Measurements from ENCODE around the gene PINLYP.
"Not testable (repeated sequence)": the region's sequence is repeated elsewhere in the genome, so short reads cannot be mapped to it uniquely, and the experiment has no call there.

PINLYP gene

DNA sequence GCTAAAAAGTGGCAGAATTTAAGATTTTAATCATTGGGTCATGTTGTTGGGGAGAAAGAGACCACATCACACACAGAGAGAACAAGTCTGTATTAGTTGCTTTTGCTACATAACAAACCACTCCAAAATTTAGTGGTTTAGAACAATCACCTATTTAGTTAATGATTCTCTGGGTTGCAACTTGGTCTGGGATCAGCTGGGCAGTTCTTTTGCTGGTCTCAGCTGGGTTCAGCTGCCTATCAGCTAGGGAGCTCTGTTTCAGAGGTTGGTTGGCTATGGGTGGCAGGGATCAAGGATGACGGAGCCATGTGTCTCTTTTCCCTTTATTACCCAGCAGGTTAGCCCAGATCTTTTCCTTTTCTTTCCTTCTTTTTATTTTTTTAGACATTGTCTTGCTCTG, 8.9 kb downstream of the PINLYP start:
- DNase-seq: no peak

DNA sequence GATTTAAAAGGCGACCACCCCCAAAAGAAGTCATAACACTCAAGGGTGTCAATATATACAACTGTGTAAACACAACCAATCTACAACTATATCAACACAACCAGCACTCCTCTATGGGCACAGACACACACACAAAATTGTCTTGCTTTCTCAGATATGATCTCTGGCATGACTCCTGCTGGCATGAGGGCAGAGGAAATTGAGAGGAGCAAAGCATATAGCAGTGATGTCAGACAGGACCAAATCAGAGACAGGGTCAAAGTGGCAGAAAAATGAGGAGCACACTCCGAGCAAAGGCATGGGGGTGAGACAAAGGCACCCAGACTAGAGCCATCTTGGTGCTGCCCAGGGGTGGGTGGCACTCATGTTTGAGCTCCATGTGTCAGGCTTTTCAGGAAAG, 10.7 kb downstream of the PINLYP start:
- no peak for DNase-seq

DNA sequence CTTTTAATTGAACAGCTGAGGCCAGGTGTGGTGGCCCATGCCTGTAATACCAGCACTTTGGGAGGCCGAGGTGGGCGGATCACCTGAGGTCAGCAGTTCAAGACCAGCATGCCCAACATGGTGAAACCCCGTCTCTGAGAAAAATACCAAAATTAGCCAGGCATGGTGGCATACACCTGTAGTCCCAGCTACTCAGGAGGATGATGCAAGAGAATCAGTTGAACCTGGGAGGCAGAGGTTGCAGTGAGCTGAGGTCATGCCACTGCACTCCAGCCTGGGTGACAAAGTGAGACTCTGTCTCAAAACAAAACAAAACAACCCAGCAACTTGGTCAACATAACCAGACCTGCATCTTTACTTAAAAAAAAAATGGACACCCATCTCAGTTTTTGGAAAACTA, 11.4 kb downstream of the PINLYP start:
- DNase-seq: not testable (repeated sequence)

DNA sequence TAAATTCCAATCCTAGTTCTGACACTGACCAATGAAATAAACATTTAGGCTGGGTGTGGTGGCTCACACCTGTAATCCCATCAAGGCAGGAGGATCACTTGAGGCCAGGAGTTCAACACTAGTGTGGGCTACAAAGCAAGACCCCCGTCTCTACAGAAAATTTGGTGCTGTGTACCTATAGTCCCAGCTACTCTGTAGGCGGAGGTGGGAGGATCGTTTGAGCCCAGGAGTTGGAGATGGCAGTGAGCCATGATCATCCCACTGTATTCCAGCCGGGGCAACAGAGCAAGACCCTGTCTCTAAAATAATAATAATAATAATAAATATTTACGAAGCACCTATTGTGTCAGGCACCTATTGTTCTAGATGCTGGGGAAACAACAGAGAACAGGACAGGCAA, 13.7 kb downstream of the PINLYP start:
- DNase-seq: no peak

DNA sequence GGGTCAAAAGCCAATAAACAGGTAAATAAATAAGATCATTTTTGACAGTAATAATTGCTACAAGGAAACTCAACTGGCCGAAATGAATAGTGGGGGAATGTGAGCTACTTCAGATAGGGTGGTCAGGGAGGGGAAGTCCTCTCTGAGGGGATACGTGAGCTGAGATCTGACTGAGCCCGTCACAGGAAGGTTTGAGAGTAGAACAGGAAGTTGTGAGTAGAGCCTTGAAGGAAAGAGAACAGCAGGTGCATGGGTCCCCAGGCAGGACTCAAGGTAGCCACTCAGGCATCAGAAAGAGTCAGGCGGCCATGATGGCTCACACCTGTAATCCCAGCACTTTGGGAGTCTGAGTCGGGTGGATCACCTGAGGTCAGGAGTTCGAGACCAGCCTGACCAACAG, 14.1 kb downstream of the PINLYP start:
- DNase-seq: peak in 1 of 2 donors; percentile 28

DNA sequence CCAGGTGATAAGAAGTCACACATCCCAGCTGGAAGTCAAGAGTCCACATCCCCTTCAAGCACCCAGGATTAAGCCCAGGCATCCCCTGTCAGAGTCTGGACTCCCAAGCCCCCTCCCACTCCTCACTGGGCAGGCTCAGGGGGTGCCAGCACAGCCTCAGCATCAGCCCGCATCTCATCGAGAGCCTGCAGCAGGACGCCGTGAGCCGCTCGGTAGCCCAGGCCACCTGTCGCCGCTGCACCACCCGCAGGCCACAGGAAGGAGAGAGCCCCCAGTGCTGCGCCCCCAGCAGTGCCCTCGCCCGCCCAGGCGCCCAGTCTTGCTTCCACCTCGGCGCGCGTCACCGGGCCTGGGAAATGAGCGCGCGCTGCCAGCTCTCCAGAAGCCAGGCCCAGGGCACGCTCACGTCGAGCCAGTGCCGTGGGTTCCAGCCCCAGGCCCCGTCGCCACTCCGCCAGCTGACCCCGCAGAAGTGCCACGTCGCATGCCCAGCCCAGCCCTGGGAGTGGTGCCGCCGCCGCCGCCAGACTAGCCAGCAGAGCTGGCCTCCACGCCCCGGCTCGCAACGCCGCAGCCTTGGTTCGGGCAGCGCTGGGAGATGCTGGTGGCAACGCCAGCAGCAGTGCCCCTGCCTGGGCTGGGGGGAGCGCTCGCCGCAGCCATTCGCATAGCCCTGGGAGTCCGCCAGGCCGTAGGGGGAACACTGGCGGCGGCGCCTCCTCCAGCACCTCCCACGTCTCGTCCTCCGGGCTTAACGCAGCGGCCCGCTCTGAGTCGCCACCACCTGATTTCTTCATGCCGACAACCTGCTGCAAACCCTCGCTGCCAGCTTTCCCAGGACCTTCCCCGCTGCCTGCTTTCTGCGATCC, 16.5 kb downstream of the PINLYP start:
- no peak for DNase-seq

DNA sequence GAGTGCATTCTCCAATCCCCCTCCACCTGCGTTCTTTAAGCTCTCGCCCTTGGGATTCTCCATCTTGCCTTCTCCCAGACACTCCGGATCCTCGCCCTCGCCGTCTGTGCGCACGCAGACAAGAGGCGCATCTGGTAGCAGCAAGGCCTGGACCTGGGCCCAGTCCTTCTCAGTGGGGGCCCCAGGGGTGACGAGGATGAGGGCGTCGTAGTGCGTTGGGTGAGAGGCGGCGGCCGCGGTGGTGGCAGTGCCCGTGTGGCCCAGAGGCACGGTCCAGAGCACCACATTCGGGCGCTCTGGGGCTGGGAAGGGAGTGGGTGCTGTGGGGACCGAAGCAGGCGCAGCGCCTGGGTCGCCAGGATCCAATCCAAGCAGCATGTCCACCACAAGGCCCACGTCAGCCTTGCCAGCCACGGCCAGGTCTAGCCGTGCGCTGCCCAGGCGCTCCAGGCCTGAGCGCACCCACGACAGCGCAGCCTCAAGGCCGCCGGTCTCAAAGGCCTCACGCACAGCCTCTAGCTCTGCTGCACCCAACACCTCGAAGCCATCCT, 17.3 kb downstream of the PINLYP start:
- DNase-seq: no peak

DNA sequence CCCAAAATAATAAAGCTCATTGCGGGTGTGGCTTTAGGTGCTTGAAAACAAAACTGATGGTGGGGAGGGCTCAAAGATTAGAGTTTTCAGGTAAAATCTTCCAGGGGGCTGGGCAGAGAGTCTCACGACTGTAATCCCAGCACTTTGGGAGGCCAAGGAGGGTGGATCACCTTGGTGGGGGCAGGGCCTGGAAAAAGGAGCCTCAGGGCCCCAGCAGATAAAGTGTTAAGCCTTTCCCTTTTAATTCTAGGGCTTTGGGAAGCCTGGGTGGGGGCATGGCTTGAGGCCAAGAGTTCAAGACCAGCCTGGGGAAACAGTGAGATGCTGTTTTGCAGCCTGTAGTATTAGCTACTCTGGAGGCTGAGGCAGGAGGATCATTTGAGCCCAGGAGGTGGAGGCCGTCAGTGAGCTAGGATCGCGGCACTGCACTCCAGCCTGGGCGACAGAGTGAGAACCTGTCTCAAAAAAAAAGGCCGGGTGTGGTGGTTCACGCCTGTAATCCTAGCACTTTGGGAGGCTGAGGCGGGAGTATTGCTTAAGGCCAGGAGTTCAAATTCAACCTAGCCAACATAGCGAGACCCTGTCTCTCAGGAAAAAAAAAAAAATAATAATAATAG, 18.6 kb downstream of the PINLYP start:
- DNase-seq: no peak

DNA sequence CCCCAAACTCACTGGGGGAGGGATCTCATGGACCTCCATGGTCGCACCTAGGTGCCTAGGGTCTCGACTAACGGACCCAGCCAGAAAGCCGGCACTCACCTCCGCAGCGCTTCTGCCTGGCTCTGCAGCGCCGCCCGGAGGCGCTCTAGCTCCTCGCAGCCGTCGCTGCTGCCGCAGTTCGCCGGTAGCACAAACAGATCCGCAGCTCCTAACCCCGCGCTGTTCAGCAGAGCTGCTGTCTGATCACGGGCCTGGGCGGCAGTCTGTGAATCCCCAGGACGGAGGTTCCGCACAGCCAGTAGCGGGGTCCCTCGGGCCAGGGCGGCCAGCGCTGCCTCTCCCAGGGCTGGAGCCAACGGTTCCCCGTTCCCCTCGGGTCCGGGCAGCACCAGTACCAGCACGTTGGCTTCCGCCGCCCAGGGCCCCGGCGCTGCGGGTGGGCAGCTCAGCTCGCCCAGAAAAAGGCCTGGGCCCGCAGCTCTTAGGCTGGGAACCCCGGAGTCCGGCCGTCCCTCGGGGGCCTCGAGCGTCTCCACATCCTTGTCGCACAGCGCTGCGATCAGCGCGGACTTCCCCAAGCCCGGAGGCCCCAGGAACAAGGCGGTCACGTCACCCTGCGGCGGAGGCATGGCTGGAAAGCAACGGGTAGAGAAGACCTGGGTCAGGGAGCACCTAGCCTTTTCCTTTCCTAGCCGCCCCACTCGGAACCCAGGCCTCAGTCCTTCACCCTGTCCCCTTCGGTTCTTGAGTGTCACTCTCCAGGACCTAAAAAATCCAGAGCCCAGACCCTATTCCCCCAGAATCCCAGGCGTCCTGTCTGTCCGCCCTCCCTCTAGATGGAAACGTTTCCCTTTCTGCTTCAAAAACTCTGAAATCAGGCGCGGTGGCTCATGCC, 19.4 kb downstream of the PINLYP start:
- peak; percentile 81 for DNase-seq

DNA sequence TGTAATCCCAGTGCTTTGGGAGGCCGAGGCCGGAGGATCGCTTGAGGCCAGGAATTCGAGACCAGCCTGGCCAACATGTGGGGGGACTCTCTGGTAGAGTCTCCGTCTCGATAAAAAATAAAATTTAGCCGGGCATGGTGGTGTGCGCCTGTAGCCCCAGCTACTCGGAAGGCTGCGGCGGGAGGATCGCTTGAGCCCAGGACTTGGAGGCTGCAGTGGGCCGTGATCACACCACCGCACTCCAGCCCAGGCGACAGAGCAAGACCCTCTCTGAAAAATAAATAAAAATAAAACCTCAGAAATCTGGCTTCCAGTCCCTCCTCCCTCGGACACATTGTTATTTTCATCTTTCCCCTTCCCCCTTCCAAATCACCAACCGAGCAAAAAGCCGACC, 20.0 kb downstream of the PINLYP start:
- no peak for DNase-seq

DNA sequence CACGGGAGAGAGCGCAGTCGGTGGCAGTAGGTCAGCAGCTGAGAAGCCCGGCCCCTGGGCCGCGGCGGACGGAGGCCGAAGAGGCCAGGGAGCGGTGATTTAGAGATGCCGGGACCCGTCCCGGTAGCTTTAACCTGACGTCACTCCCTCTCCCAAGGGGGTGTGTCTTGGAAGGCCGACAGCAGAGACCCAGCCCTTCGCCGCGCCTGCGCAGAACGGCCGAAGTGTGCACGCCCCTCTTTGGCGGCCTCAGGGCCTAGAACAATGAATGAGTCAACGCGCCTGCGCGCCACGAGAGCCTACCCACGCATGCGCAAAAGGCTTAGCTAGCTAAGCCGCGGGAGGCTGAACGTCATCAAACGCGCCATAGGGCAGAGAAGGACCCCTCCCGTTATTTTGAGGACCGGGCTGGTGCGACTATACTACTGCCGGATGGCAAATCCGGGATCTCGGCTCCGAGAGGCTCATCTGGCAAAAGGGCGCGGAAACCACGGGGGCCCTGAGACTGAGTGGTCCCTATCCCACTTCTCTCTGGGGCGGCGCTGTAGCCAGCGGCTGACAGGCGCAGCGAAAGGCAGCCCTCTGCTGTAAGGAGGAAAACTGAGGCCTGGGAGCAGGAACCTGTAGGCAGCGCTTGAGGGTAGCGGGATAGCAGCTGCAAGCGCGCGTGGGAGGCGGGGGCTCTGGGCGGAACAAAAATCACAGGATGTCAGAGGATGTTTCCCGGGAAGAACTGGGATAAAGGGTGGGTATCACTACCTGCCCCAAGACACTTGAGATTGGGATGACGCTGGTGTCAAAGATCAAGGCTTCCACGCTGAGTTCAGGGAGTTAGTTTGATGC, 20.6 kb downstream of the PINLYP start, which contains the start of the genes IRGQ and ZNF576:
IRGQ (minus strand) TSS at position 136 of the 843 bp plus-strand sequence. CDS start 796 bp downstream, outside the sequence.
ZNF576 (plus strand) TSS at position 597 of the 843 bp plus-strand sequence. CDS start 514 bp downstream, outside the sequence.
- peak; percentile 100 for DNase-seq

DNA sequence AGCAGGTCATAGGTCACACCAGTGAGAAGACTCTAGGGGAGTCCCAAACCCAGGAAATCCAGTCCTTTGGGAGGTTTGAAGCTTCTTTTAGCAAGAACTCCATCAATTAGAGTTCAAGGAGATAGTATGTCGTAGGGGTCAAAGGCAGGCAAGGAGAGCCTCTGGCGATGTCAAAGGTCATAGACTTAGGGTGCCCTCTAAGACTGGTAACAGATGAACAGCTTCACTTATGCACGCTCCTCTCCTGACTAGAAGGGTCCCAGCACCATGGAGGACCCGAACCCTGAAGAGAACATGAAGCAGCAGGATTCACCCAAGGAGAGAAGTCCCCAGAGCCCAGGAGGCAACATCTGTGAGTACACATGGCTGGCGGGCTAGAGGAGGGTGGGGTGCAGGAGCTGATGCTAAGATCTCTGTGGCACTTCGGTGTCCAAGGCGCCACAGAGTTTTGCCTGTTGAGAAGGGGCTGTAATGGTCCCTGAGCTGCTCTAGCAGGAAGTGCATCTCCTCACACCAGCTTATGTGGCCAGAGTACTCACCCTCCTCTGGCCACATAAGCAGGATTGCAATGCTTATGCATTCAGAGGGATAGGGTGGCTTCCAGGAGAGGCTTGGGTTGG, 21.4 kb downstream of the PINLYP start:
- DNase-seq: no peak

DNA sequence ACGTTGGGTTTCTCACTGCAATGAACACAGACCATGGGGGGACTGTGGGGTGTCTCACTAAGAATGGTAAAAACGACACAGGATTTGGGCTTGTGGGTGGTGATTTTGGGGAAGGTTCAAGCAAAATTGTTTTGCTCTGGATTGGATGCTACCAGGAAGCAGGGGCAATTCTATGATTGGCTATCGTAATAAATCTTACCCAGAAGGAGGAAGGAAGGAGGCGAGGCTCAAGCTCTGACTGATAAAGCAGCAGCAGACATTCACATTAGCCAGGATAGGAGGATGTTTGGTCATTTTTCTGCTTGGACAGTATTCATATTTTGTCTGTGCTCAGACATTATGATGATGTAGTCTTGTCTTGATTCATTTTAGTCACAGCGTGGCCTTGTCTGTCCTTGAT, 22.3 kb downstream of the PINLYP start:
- DNase-seq: no peak

DNA sequence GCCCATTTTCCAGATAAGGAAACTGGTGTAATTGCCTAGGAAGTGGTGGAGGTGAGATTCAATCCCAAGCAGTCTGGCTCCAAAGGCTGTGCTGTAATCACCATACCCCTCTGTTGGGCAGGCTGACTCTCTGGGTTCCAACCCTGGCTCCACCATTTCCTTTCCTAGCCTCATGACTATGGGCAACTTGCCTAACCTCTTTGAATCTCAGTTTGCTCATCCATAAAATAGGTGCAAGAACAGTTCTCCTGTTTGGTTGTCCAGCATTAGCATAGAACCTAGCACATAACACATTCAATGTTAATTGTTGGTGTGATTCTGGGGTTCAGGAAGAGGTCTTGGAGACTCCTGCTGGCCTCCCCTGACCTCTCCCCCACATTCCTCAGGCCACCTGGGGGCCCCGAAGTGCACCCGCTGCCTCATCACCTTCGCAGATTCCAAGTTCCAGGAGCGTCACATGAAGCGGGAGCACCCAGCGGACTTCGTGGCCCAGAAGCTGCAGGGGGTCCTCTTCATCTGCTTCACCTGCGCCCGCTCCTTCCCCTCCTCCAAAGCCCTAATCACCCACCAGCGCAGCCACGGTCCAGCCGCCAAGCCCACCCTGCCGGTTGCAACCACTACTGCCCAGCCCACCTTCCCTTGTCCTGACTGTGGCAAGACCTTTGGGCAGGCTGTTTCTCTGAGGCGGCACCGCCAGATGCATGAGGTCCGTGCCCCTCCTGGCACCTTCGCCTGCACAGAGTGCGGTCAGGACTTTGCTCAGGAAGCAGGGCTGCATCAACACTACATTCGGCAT, 23.0 kb downstream of the PINLYP start:
- DNase-seq: no peak

DNA sequence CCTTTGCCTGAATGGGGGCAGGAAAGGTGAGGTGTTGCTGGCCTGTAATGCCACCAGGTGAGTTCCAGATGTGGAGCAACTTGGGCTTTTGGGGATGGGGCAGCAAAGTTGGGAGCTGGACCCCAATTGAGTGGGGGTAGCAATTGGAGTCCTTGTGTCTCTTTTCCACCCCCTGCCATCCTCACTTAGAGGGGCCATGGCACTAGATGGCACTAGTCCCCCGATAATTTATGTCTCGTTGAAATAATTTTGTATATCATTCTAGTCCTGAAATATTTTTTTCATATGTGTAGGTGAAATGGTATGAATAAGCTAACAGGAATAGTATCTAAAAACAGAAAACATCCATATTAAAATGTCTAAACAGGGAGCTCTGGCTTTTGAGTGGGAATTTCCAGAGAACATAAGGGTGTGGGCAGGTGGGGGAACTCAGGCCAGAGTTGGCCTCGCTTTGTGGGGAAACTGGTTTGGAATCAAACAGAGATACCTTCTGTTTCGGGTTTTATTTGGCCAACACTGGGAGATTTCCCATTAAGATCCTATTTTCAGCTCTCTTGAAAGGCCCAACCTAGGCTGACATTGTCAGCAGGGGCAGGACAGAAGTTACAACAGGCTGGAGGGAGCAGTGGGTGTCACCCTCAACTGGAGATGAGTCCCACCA, 24.2 kb downstream of the PINLYP start:
- DNase-seq: no peak

DNA sequence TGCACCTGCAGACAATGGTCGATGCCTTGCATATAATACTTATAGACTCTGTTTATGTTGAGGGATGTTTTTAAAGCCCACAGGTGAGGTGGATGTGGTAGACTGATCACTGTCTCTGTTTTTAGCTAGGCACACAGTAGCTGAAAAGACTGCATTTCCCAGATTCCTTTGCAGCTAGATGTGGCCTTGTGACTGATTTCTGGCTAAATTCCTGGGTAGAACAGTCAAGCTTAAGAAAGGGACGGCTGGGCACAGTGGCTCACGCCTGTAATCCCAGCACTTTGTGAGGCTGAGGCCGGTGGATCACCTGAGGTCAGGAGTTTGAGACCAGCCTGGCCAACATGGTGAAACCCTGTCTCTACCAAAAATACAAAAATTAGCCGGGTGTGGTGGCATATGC, 24.7 kb downstream of the PINLYP start:
- DNase-seq: not testable (repeated sequence)

DNA sequence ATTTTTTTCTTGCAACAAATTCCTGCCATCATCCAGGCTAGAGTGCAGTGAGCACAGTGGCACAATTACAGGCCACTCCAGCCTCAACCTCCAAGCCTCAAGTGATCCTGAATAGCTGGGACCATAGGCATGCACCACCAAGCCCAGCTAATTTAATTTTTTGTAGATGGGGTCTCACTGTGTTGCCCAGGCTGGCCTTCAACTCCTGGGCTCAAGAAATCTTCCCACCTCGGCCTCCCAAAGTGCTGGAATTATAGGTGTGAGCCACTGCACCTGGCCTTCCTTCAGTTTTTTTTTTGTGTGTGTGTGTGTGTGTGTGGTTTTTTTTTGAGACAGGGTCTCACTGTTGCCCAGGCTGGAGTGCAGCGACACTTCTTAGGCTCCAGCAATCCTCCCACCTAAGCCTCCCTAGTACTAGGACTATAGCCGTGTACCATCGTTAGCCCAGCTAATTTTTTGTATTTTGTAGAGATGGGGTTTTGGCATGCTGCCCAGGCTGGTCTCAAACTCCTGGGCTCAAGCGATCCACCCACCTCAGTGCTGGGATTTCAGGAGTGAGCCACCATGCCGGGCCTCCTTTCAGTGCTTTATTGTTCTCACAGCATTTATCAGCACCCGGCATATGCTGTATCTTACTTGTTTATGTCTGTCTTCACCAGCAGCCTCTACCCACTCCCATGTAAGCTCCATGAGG, 30.4 kb downstream of the PINLYP start:
- no peak for DNase-seq

DNA sequence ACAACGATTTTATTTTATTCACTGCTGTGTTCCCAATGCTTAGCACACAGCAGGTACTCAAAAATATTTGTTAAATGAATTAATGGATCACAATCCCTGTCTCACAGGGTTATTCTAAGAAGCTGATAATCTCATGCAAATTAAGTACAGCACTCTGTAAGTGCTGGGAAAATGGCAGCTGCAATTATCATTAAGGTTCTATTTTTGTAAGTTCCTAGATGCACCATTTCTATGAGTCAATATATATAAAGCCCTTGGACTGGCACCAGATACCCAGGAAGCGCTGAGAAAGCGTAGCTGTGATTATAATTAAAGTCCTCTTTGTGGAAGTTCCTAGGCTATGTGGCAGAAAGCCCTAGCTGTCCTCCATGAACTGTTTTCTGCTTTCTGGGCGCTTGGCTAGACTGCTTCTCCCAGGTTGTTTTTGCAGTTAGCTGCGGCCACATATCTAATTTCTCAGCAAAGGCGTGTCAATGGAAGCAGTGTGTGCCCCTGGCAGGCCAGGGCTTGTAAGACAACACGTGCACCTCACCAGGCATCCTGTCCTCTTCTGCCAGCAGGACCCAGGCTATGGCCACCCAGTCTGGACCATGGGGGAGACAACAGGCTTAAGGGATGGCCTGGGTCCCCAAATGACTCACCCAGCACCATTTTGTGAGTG, 31.1 kb downstream of the PINLYP start:
- DNase-seq: no peak

Measured in CD4-positive, alpha-beta T cell treated with Interleukin-1 beta for 1 hour (primary cell).